Fibroblast of lung (primary cell): ENCODE results near the gene MYL4.

ENCODE experiments used
- EZH2 ChIP-seq: IDR thresholded peaks from 2 replicates; pipeline ENCODE4 v1.5.1; 2012; ENCODE audit warnings: low read length, control low read depth, mild to moderate bottlenecking; ENCODE audit errors: missing control alignments
- TF ChIP-seq, protein P1 (sequence below), 2 donors: IDR thresholded peaks in 1 of 2; conservative IDR thresholded peaks in 1 of 2; 1 replicate in 1 of 2; 2 replicates in 1 of 2; pipeline ENCODE4 v1.5.1; 2011 to 2012; ENCODE audit warnings: low read length in 2 of 2, control low read depth in 1 of 2, inconsistent platforms in 1 of 2, low read depth in 1 of 2, mild to moderate bottlenecking in 1 of 2

DNA sequence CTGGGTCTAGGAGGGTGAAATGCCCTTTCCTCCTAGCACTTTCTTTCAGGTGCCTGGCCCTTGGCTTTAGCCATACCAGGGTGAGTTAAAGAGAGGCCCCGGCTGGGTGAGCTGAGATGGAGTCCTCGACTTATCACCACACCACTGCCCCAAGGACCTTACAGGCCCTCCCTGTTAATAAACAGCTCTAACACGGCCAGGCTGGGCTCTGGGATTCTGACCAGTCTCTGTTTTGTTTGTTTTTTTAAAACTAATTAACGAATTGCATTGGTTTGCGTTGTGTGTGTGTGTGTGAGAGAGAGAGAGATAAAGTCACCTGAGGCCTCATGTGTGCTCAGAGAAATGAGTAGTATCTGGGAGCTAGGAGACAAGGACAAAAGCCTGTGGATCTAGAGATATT lies 14.3 kb downstream of the MYL4 start:
- TF ChIP-seq, protein P1, sequence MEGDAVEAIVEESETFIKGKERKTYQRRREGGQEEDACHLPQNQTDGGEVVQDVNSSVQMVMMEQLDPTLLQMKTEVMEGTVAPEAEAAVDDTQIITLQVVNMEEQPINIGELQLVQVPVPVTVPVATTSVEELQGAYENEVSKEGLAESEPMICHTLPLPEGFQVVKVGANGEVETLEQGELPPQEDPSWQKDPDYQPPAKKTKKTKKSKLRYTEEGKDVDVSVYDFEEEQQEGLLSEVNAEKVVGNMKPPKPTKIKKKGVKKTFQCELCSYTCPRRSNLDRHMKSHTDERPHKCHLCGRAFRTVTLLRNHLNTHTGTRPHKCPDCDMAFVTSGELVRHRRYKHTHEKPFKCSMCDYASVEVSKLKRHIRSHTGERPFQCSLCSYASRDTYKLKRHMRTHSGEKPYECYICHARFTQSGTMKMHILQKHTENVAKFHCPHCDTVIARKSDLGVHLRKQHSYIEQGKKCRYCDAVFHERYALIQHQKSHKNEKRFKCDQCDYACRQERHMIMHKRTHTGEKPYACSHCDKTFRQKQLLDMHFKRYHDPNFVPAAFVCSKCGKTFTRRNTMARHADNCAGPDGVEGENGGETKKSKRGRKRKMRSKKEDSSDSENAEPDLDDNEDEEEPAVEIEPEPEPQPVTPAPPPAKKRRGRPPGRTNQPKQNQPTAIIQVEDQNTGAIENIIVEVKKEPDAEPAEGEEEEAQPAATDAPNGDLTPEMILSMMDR (conservative IDR thresholded peaks at IDR 0.05 in 1 of 2, IDR thresholded peaks at IDR 0.05 in 1 of 2; ENCODE audit: low read depth in 1 of 2, low read length in 2 of 2) = no peak
- no peak for TF ChIP-seq EZH2
